Measurements from ENCODE around the gene PRXL2A.
"Not testable (repeated sequence)": the region's sequence is repeated elsewhere in the genome, so short reads cannot be mapped to it uniquely, and the experiment has no call there.

The PRXL2A gene

GRCh38 chr10:80474941-80475340 is 66.6 kb downstream of the PRXL2A start:
- H3K27ac ChIP-seq, result peak overlapping the region; percentile 37 to 99 (median 63); a peak in 21 of 22 replicates
- peaks cover 52 to 89% (median 66%) of the 10 kb centered on the region in 10 experiments for H3K4me1 ChIP-seq
- H3K36me3 ChIP-seq, result peaks cover 79 to 90% (median 88%) of the 10 kb centered on the region in 11 experiments
- peak overlapping the region in 6 of 11 experiments; percentile 45 to 79 (median 64); a peak in 9 of 22 replicates for H3K9ac ChIP-seq
- peaks cover 0 to 46% (median 41%) of the 10 kb centered on the region in 11 experiments; a peak in 20 of 22 replicates for H3K9me3 ChIP-seq (replicated peaks in 1 of 11)
- peak overlapping the region; percentile 93 to 100 (median 99) for H3K4me2 ChIP-seq
- no peaks in the 10 kb centered on the region for H3K27me3 ChIP-seq
- peaks cover 44 to 89% (median 83%) of the 10 kb centered on the region in 11 experiments for H4K20me1 ChIP-seq
- no peak for TF ChIP-seq Cebpa-rat (IDR thresholded peaks at IDR 0.05)
- H3K4me3 ChIP-seq, result peak overlapping the region in 1 of 10 experiments; percentile 19; a peak in 1 of 20 replicates

- H3K27me3 ChIP-seq, H3K4me3 ChIP-seq: not testable (repeated sequence)
- H3K9me3 ChIP-seq (replicated peaks in 1 of 11), result peaks cover 0 to 46% (median 41%) of the 10 kb centered on the region in 11 experiments; a peak in 20 of 22 replicates
- H3K4me2 ChIP-seq, result peak overlapping the region in 6 of 11 experiments; percentile 93 to 100 (median 98); a peak in 7 of 22 replicates
- peaks cover 45 to 82% (median 59%) of the 10 kb centered on the region in 10 experiments for H3K4me1 ChIP-seq
- H3K27ac ChIP-seq, result peak overlapping the region in 4 of 11 experiments; percentile 3 to 86 (median 58); a peak in 5 of 22 replicates
- peaks cover 72 to 90% (median 81%) of the 10 kb centered on the region in 11 experiments for H3K36me3 ChIP-seq
- peak overlapping the region in 2 of 11 experiments; percentile 76 to 79; a peak in 3 of 22 replicates for H3K9ac ChIP-seq
- peaks cover 39 to 88% (median 76%) of the 10 kb centered on the region in 11 experiments for H4K20me1 ChIP-seq
Measured at GRCh38 chr10:80475641-80476040, 67.3 kb downstream of the PRXL2A start.

- H3K4me3 ChIP-seq, result peak overlapping the region in 2 of 10 experiments; percentile 22 to 26; a peak in 3 of 20 replicates
- peaks cover 40 to 88% (median 76%) of the 10 kb centered on the region in 11 experiments for H4K20me1 ChIP-seq
- H3K27ac ChIP-seq, result peak overlapping the region in 4 of 11 experiments; percentile 14 to 86 (median 64); a peak in 5 of 22 replicates
- H3K27me3 ChIP-seq, result no peaks in the 10 kb centered on the region
- H3K4me2 ChIP-seq, result peak overlapping the region in 5 of 11 experiments; percentile 19 to 100 (median 98); a peak in 7 of 22 replicates
- peaks cover 71 to 90% (median 79%) of the 10 kb centered on the region in 11 experiments for H3K36me3 ChIP-seq
- peaks cover 42 to 82% (median 58%) of the 10 kb centered on the region in 10 experiments for H3K4me1 ChIP-seq
- H3K9me3 ChIP-seq (replicated peaks in 1 of 11), result peaks cover 0 to 46% (median 41%) of the 10 kb centered on the region in 11 experiments; a peak in 20 of 22 replicates
- TF ChIP-seq Cebpa-rat (IDR thresholded peaks at IDR 0.05), result no peak
- peak overlapping the region in 2 of 11 experiments; percentile 37 to 54; a peak in 2 of 22 replicates for H3K9ac ChIP-seq
Measured at GRCh38 chr10:80476685-80477084, 68.3 kb downstream of the PRXL2A start.

- H3K27ac ChIP-seq, result peak overlapping the region in 5 of 11 experiments; percentile 7 to 86 (median 39); a peak in 6 of 22 replicates
- peak overlapping the region in 2 of 10 experiments; percentile 6 to 25; a peak in 2 of 20 replicates for H3K4me3 ChIP-seq
- H3K4me1 ChIP-seq, result peaks cover 42 to 82% (median 58%) of the 10 kb centered on the region in 10 experiments
- H3K4me2 ChIP-seq, result peak overlapping the region in 5 of 11 experiments; percentile 18 to 100 (median 98); a peak in 8 of 22 replicates
- H3K9me3 ChIP-seq (replicated peaks in 1 of 11), result peaks cover 0 to 46% (median 41%) of the 10 kb centered on the region in 11 experiments; a peak in 20 of 22 replicates
- no peaks in the 10 kb centered on the region for H3K27me3 ChIP-seq
- H3K9ac ChIP-seq, result no peak overlapping the region
- H4K20me1 ChIP-seq, result peaks cover 38 to 88% (median 73%) of the 10 kb centered on the region in 11 experiments
- no peak for TF ChIP-seq Cebpa-rat (IDR thresholded peaks at IDR 0.05)
- peaks cover 71 to 90% (median 81%) of the 10 kb centered on the region in 11 experiments for H3K36me3 ChIP-seq
Measured at GRCh38 chr10:80477813-80478212, 69.5 kb downstream of the PRXL2A start.

- not testable (repeated sequence) for H3K9ac ChIP-seq, H3K27me3 ChIP-seq, H3K27ac ChIP-seq, H3K4me2 ChIP-seq, H3K4me3 ChIP-seq
- Histone ChIP-seq H4K20me1 (peaks cover 36 to 88% (median 59%) of the 10 kb centered on the region in 11 experiments; a peak in 18 of 22 replicates), H3K9me3 (replicated peaks in 1 of 11) (peaks cover 0 to 35% (median 34%) of the 10 kb centered on the region in 11 experiments; a peak in 20 of 22 replicates), H3K36me3 (peaks cover 57 to 85% (median 68%) of the 10 kb centered on the region in 11 experiments), H3K4me1 (peaks cover 44 to 82% (median 58%) of the 10 kb centered on the region in 10 experiments)
Measured at GRCh38 chr10:80480373-80480772, 72.0 kb downstream of the PRXL2A start.

DNA sequence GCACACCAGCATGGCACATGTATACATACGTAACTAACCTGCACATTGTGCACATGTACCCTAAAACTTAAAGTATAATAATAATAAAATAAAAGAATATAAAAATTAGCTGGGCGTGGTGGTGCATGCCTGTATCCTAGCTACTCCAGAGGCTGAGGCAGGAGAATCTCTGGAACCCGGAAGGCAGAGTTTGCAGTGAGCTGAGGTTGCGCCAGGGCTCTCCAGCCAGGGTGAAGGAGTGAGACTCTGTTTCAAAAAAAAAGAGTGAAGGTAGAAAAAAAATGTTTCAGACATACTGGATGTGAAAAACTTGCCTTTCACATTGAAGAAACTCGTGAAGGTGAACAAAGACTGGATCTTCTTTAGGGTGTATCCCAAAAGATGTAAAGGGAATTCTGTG is 72.5 kb downstream of the PRXL2A start:
- H3K27me3 ChIP-seq, result no peaks in the 10 kb centered on the region
- peak overlapping the region in 1 of 11 experiments; percentile 21; a peak in 1 of 22 replicates for H3K9ac ChIP-seq
- no peak for TF ChIP-seq Cebpa-rat (IDR thresholded peaks at IDR 0.05)
- H3K36me3 ChIP-seq, result peaks cover 53 to 80% (median 63%) of the 10 kb centered on the region in 11 experiments
- 0 out of 22 replicates have a peak overlapping the region, but pooled peaks of 1 of the 11 experiments have one; percentile 3 for H3K27ac ChIP-seq
- H3K4me1 ChIP-seq, result peaks cover 48 to 82% (median 59%) of the 10 kb centered on the region in 10 experiments
- H4K20me1 ChIP-seq, result peaks cover 41 to 87% (median 55%) of the 10 kb centered on the region in 11 experiments; a peak in 18 of 22 replicates
- peak overlapping the region in 9 of 11 experiments; percentile 19 to 99 (median 94); a peak in 9 of 22 replicates for H3K4me2 ChIP-seq
- H3K4me3 ChIP-seq, result no peak overlapping the region
- H3K9me3 ChIP-seq (replicated peaks in 1 of 11), result peaks cover 0 to 31% (median 29%) of the 10 kb centered on the region in 11 experiments; a peak in 20 of 22 replicates

- Histone ChIP-seq H4K20me1 (peaks cover 22 to 68% (median 33%) of the 10 kb centered on the region in 11 experiments; a peak in 17 of 22 replicates), H3K4me3 (peak overlapping the region in 2 of 10 experiments; percentile 12 to 25; a peak in 1 of 20 replicates), H3K4me2 (peak overlapping the region; percentile 90 to 99 (median 94)), H3K27ac (peak overlapping the region; percentile 81 to 97 (median 92)), H3K9ac (peak overlapping the region; percentile 11 to 79 (median 73); a peak in 19 of 22 replicates), H3K9me3 (replicated peaks in 1 of 11) (no peaks in the 10 kb centered on the region), H3K4me1 (peaks cover 82 to 86% (median 84%) of the 10 kb centered on the region in 10 experiments), H3K36me3 (peaks cover 35 to 71% (median 43%) of the 10 kb centered on the region in 11 experiments), H3K27me3 (no peaks in the 10 kb centered on the region)
- TF ChIP-seq Cebpa-rat (IDR thresholded peaks at IDR 0.05), result no peak
Measured at GRCh38 chr10:80484243-80484642, 75.9 kb downstream of the PRXL2A start.

DNA sequence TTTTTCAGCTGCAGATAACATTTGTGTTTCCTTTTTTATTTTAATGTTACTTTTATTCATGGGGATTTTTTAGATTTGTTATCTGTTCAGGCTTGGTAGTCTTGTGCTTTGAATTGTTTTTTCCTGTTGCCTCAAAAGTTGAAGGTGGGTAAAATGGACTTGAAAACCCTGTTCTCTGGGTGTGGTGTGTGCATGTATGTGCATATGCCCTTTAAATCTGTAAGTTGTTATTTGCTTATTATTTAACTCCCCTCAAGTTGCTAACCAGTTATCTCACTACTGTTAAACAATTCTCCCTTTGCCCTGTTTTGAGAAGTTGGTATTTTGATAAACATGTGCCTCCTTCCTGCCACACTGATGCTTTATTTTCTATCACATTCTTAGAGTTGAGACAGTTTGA is 76.3 kb downstream of the PRXL2A start:
- no peaks in the 10 kb centered on the region for H3K9me3 ChIP-seq (replicated peaks in 1 of 11)
- peaks cover 22 to 68% (median 33%) of the 10 kb centered on the region in 11 experiments; a peak in 17 of 22 replicates for H4K20me1 ChIP-seq
- H3K27me3 ChIP-seq, result no peaks in the 10 kb centered on the region
- TF ChIP-seq Cebpa-rat (IDR thresholded peaks at IDR 0.05), result no peak
- peaks cover 87 to 90% (median 89%) of the 10 kb centered on the region in 10 experiments for H3K4me1 ChIP-seq
- H3K4me2 ChIP-seq, result peak overlapping the region; percentile 90 to 99 (median 94)
- H3K36me3 ChIP-seq, result peaks cover 39 to 75% (median 47%) of the 10 kb centered on the region in 11 experiments
- H3K27ac ChIP-seq, result peak overlapping the region; percentile 81 to 97 (median 92)
- H3K9ac ChIP-seq, result peak overlapping the region; percentile 11 to 79 (median 73); a peak in 21 of 22 replicates
- peak overlapping the region in 5 of 10 experiments; percentile 12 to 51 (median 36); a peak in 3 of 20 replicates for H3K4me3 ChIP-seq
